NCI-H69 (cell line): ENCODE results near the gene LDLRAD4.
A peak's percentile ranks its signal among the peaks of the same experiment; 100 is the strongest.

Experiments used
- DNase-seq: peaks from one replicate; lab custom pipeline; 2025; lab: John Stamatoyannopoulos, UW

Gene LDLRAD4

DNA sequence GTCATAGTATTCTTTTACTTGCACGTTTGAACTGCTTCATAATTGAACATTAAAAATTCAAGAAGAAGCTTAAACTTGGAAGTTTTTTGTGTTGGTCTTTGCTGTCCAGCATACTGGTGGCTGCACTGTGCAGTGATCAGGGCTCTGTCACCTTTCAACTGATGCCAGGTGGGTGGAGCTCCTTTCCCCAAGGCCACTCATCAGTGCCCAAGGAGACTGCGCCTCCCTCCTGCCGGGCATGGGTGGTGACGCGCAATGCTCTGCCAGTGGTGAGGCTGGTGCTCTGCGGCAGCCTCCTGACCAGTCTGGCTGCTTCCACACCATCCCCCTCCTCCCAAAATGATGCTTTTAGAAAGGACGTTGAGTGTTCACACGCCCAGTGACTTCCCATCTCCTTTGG, 16.0 kb upstream of the LDLRAD4 start:
- no peak for DNase-seq

DNA sequence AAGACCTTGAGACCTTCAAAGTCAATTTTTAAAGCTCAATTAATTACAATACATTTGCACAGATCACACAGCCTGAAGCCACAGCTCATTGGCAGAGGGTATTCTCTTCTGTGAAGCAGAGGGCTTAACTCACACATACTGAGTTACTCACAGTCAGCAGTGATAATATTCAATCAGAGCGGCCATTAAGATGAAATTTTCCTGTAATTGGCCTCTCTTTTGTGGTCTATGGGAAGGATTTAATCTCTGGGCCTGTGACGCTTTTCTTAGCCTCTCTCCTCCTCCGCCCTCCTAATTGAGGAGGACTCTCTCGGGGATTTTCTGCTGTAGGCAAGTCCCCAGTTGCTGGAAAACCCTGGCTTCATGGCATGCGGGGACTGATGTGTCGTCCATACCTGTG, 12.3 kb upstream of the LDLRAD4 start:
- no peak for DNase-seq

- DNase-seq = no peak
Measured at GRCh38 chr18:13207294-13207693, 11.3 kb upstream of the LDLRAD4 start.

- DNase-seq = no peak
Measured at GRCh38 chr18:13211534-13211933, 7.0 kb upstream of the LDLRAD4 start.

GRCh38 chr18:13213036-13213795, 5.3 kb upstream of the LDLRAD4 start:
- no peak for DNase-seq

DNA sequence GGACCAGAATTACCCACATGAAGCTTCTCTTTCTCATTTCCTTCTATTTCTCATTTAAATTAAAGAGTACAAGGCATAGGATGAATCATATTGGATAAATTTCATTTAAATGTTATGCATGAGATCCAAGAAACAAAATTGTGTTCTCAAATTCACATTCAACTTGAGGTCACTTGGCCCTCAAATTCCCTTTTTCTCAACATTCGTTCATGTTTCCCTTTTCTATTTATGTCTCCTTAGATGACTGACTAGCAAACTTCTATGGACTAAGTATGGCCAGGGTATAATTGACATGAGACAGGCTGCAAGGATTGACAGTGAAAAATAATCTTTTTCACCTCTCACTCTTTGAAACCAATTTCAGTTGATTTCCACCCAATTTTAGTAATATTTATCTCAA, 4.0 kb upstream of the LDLRAD4 start:
- no peak for DNase-seq

DNA sequence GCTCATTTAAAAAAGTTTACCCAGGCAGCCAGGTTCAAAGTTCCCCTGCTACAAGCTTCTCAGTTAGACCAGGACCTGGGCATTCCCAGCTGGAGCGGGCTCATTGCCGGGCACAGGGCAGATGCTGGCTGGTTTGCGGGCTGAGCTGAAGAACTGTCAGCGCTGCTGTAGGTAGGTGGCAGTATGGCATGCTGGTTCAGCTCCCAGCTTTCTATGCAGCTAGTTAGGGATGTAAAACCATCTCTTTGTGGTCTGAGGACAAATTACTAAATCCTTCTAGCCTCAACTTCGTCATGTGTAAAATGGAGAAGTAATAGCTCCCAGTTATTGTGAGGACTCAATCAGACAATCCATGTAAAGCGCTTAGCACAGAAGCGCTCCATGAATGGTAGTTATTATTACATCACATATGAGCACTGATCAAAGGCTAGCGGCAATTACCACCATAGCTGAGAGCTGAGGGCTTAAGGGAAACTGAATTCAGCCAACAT, 2.4 kb upstream of the LDLRAD4 start:
- DNase-seq = peak; percentile 86

DNA sequence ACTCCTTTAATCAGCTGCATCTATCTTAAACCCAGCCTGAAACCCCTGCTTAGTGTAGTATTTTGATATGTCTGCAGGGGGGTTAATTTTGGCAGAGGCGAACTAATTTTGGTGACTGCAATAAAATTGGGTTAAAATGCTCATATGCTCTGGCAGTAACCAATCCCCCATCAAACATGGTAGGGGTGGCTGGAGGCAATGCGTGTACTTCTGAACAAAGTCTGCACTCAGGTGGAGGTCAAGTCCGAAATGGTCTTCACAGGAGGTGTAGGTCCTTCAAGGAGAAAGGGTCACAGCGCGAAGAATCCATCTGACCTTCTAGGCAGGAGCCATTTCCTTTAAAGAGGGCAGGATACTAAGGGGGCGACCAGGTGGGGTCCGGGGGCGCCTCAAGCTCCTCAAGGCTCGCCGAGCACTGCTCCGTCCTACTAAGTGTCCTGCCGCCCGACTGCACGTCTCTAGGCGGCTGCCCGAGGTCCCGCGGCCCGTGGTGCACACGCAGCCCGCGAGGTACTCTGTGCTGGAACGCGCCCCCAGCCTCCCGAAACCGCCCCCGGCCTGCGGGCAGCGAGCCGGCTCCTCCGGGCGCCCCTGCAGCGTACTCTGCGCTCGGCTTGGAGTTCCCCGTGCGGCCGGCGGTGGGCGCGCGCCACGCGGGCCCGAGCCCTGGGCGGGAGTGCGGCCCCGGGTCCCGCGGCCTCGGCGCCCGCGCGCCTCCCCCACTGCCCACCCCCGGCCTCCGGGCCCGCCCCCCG, 1.7 kb upstream of the LDLRAD4 start:
- DNase-seq = peak; percentile 80

DNA sequence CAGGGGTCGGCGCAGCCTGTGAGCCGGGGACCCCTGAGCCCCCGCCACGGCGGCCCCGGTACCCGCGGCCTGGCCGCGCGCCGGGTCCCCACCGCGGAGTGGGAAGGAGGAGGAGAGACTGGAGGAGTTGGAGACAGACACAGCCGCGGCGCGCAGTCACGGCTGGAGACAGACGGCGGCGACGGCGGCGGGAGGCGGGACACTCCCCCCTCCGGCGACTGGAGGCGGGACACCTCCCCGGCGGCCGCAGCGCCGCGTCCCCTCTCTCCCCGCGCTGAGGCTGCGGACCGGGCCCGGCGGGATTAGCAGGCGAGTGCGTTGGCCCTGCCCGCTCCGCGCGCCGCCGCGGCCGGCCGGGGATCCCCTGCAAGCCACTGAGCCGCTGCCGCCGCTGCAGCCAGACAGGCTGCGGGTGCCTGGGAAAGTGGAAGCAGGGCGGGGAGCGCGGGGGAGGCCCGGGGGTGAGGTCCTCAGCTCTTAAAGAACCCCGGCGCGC, 1.0 kb upstream of the LDLRAD4 start:
- DNase-seq = peak; percentile 81

- DNase-seq = peak; percentile 70
Measured at GRCh38 chr18:13217971-13218367, 591 bp upstream of the LDLRAD4 start.

- peak; percentile 40 for DNase-seq
Measured at GRCh38 chr18:13218997-13219396, 437 bp downstream of the LDLRAD4 start.

GRCh38 chr18:13219593-13220159, 1.1 kb downstream of the LDLRAD4 start:
- DNase-seq = peak; percentile 39

DNA sequence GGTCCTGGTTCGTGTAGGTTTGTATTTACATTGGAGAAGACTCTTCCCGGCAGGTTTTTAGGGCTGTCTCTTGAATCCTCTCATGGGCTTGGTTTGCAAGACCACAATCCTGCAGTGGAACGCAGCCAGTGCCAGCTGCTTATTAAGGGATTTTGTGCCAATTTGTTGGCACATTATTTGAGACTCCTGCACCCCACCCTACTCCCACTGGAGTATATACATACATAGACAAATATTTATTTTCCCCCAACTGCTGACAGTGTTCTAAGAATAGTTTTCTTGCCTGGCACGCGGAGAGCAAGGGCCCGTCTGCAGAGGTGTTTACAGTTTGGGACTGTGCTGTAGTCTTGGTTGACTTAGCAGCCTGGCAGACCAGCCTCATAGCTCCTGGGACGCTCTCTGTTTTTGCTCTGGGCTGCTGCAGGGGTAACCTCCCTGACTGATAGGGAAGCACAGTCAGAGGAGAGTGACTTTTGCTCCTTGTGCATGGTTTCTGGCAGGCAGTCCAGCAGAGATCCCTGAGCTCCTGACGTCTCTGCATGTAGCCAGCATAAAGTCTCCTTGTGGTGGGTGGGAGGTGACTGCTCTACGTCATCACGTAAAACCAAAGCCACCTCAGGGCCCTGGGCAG, 1.9 kb downstream of the LDLRAD4 start:
- peak; percentile 69 for DNase-seq

- DNase-seq = peak; percentile 96
Measured at GRCh38 chr18:13221869-13222855, 3.6 kb downstream of the LDLRAD4 start.

DNA sequence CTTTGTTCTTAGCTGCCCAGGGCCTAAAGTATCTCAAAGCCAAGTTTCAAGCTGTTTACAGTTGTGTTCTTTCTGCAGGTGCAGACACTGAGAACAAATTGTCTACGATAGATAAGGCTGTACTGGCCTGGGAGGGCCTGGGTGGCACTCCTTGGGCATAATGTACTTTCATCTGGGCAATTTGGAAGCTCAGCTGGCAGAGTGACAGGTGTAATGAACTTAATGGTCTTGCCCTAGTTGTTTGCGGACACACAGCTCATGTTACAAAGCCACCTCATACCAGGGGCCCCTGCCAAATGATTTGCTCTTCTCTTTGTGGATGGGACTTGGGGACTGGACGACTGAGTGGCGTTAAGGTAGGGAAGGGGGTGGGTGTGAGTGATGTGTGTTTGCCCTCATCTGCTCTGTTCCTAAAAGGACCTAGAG, 4.3 kb downstream of the LDLRAD4 start:
- peak; percentile 97 for DNase-seq

DNA sequence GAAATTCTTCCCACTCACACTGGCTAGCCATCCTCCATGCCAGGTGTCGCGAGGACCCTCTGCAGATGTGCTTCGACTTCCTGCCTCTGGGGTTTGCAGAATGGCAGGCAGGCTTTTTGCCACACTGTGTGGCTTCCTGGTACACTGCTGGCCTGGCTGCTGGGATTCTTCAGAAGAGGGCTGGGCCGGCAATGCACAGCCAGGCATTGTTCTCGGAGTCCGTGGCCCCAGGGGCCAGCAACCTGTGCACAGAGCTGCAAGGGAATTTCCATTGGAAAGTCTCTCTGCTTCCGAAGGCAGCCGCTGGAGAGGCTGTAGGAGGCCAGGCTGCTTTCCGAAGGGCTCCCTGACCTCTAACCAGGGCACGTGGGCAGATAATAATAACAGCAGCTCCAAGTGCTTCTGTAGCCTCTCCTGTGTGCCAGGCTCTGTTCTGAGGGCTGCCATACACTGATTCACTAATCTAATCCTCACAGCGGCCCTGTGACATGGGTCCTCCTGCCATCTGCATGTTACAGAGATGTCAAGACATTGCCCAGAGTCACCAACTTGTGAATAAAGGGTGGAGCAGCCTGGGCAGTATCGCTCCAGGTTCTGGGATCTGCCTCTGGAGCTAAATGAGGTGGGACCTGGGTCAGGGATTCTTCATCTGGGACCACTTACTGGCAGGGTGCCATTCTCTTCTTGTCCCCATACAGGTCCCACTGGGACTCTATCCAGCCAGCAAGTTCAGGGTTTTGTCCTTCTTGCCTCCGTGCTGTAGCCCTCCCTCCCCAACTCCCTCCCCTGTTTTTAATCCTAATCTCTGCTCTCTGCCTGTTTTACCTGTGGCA, 5.0 kb downstream of the LDLRAD4 start:
- DNase-seq = peak; percentile 93

- no peak for DNase-seq
Measured at GRCh38 chr18:13225261-13225660, 6.7 kb downstream of the LDLRAD4 start.

GRCh38 chr18:13226533-13227144, 8.1 kb downstream of the LDLRAD4 start:
- DNase-seq = no peak

DNA sequence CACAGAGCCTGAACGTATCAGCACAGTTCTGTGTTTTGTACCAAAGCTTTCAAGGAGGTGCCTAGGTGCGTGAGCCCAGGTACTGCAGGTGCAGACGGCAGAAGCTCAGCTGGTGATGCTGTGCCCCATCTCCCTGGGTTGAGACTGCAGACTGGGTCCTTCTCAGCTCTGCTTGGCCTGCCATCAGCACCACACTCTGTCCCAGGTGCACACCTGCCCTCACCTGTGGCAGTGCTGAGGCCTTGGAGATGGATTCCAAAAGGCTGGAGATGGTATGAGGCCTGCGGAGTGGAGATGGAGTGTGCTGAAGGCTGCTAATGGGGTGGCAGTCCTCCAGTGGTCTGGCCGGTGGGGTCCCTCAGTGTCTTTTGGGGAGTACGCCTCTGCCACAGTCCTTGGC, 9.3 kb downstream of the LDLRAD4 start:
- DNase-seq = no peak
